PC-9 (cell line): Measurements from ENCODE around the gene HNRNPLL.

Experiments used
- CTCF ChIP-seq: fragments of 200-600 bp; sonication (generic); conservative IDR thresholded peaks from 2 replicates; pipeline ENCODE4 v1.6.1; 2017; ENCODE audit warnings: mixed run types, antibody characterized with exemption, mild to moderate bottlenecking, moderate library complexity
- EZH2 ChIP-seq: fragments of 200-600 bp; sonication (generic); IDR thresholded peaks from 2 replicates; pipeline ENCODE4 v1.8.0; 2017; ENCODE audit warnings: antibody characterized with exemption, low read depth

GRCh38 chr2:38551171-38551570, 51.6 kb downstream of the HNRNPLL start:
- no peak for TF ChIP-seq CTCF
- TF ChIP-seq EZH2: no peak
